ENCODE data around the gene ITGA8. TPM values are rescaled to one million over a fixed set of nuclear protein-coding genes. Genes with fewer than 3 reads are reported as not detected.
"Not testable (repeated sequence)": the region's sequence is repeated elsewhere in the genome, so short reads cannot be mapped to it uniquely, and the experiment has no call there.

The ITGA8 gene
- total and polyA plus RNA-seq, 7 experiments from 2014 or later = not detected

DNA sequence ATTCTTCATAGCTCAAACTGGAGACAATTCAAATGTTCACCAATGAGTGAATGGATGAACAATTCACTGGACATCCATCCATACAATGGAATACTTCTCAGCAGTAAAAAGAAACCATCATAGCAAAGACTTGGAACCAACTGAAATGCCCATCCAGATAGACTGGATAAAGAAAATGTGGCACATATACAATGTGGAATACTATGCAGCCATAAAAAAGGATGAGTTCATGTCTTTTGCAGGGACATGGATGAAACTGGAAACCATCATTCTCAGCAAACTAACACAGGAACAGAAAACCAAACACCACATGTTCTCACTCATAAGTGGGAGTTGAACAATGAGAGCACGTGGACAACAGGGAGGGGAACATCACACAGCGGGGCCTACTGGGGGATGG lies 136.8 kb downstream of the ITGA8 start:
- H3K4me3 Mint-ChIP-seq; H3K9me3 ChIP-seq (ENCODE audit: control insufficient read depth in 2 of 3, low read length in 3 of 3); H3K4me1 Mint-ChIP-seq; H3K4me3 ChIP-seq (ENCODE audit: low read length); ATAC-seq; POLR2A ChIA-PET; H3K27ac ChIP-seq (ENCODE audit: low read depth, low read length); intact Hi-C loops (cut with micrococcal nuclease); CTCF ChIA-PET; H3K4me1 ChIP-seq (ENCODE audit: control insufficient read depth in 2 of 2, insufficient read depth in 2 of 2, low read length in 2 of 2); H3K36me3 ChIP-seq (ENCODE audit: control insufficient read depth in 2 of 3, insufficient read depth in 3 of 3, low read length in 3 of 3); DNase-seq; H3K27ac Mint-ChIP-seq; H3K36me3 Mint-ChIP-seq; H3K27me3 ChIP-seq (ENCODE audit: control insufficient read depth in 2 of 2, insufficient read depth in 2 of 2, low read length in 2 of 2): not testable (repeated sequence)
- Mint-ChIP-seq H3K27me3 (peaks cover 0 to 37% (median 15%) of the 10 kb centered on the region in 5 donors), H3K9me3 (peaks cover 3 to 32% (median 7%) of the 10 kb centered on the region in 11 donors)

DNA sequence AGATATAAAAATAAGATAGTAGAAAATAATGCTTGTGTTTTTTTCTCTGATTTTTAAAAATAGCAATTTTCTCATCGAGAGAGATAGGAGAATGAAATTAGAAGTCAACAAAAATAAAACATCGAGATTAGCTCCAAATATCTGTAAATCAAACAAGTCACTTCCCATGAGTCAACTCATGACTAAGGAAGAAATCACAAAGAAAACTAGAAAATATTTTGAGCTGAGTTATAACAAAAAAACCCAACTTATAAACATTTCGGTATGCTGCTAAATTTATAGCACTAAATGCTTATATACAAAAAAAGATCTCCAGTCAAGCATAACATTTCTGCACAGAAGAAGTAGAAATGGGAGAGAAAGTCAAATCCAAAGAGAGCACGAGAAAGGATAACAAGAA lies 140.1 kb downstream of the ITGA8 start:
- DNase-seq (no peak), ATAC-seq (no peak)
- intact Hi-C loops (cut with micrococcal nuclease) = no loop called here
- Histone ChIP-seq H3K27ac (ENCODE audit: low read depth, low read length) (no peak overlapping the region), H3K27me3 (ENCODE audit: control insufficient read depth in 2 of 2, insufficient read depth in 2 of 2, low read length in 2 of 2) (no peaks in the 10 kb centered on the region), H3K36me3 (ENCODE audit: control insufficient read depth in 2 of 3, insufficient read depth in 3 of 3, low read length in 3 of 3) (no peaks in the 10 kb centered on the region), H3K9me3 (ENCODE audit: control insufficient read depth in 2 of 3, low read length in 3 of 3) (no peaks in the 10 kb centered on the region), H3K4me1 (ENCODE audit: control insufficient read depth in 2 of 2, insufficient read depth in 2 of 2, low read length in 2 of 2) (no peaks in the 10 kb centered on the region), H3K4me3 (ENCODE audit: low read length) (no peak overlapping the region)
- Mint-ChIP-seq H3K36me3 (peaks cover 0 to 4% (median 0%) of the 10 kb centered on the region in 5 donors), H3K4me1 (no peaks in the 10 kb centered on the region), H3K27ac (no peak overlapping the region), H3K4me3 (no peak overlapping the region), H3K9me3 (peaks cover 3 to 32% (median 7%) of the 10 kb centered on the region in 11 donors), H3K27me3 (peaks cover 0 to 42% (median 20%) of the 10 kb centered on the region in 5 donors)
- POLR2A ChIA-PET = interaction anchor here (0.6 kb wide), 1 partner anchor 702 kb away, joined by 5 read pairs; no protein-coding TSS in a partner anchor
- CTCF ChIA-PET = no interaction called here

DNA sequence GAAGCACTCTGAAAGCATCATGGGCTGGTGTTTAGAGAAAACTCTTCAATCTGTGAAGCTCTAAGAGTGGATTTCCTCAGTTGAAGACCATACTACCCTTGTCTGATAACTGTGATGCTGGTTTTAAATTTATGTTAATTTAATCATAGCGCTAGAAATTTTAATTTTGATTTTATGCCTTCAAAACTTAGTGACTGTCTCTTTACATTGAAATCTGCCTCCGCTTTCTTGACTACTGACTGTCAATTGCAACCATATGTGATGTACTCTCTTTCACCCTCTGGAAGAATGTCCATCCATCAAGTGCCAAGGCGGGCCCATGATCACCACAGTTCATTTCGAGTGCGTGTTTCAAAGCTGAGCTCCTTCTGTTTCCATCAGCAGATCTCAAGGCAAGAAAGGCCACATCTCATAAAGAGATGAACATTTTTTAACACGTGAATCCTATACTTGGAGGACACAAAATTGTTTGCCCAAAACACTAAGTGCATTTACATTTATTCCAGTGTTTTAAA lies 147.1 kb downstream of the ITGA8 start:
- no peak overlapping the region for H3K27ac Mint-ChIP-seq
- Histone ChIP-seq H3K27ac (ENCODE audit: low read depth, low read length) (no peak overlapping the region), H3K4me3 (ENCODE audit: low read length) (no peak overlapping the region), H3K9me3 (ENCODE audit: control insufficient read depth in 2 of 3, low read length in 3 of 3) (no peaks in the 10 kb centered on the region), H3K4me1 (ENCODE audit: control insufficient read depth in 2 of 2, insufficient read depth in 2 of 2, low read length in 2 of 2) (no peaks in the 10 kb centered on the region), H3K36me3 (ENCODE audit: control insufficient read depth in 2 of 3, insufficient read depth in 3 of 3, low read length in 3 of 3) (no peaks in the 10 kb centered on the region), H3K27me3 (ENCODE audit: control insufficient read depth in 2 of 2, insufficient read depth in 2 of 2, low read length in 2 of 2) (no peaks in the 10 kb centered on the region)
- H3K9me3 Mint-ChIP-seq = peaks cover 0 to 3% (median 0%) of the 10 kb centered on the region in 11 donors
- intact Hi-C loops (cut with micrococcal nuclease) = no loop called here
- POLR2A ChIA-PET = no interaction called here
- no peak overlapping the region for H3K4me3 Mint-ChIP-seq
- no peaks in the 10 kb centered on the region for H3K4me1 Mint-ChIP-seq
- peaks cover 2 to 26% (median 19%) of the 10 kb centered on the region in 5 donors for H3K27me3 Mint-ChIP-seq
- DNase-seq (no peak), ATAC-seq (no peak)
- CTCF ChIA-PET = no interaction called here
- no peaks in the 10 kb centered on the region for H3K36me3 Mint-ChIP-seq

GRCh38 chr10:15571575-15571974 lies 148.1 kb downstream of the ITGA8 start:
- ChIA-PET POLR2A (no interaction called here), CTCF (interaction anchor here (0.6 kb wide), 1 partner anchor 22 kb away, joined by 3 read pairs; no protein-coding TSS in a partner anchor)
- intact Hi-C loops (cut with micrococcal nuclease) = no loop called here
- H3K27me3 ChIP-seq (ENCODE audit: control insufficient read depth in 2 of 2, insufficient read depth in 2 of 2, low read length in 2 of 2) = no peaks in the 10 kb centered on the region
- H3K4me3 ChIP-seq (ENCODE audit: low read length) = no peak overlapping the region
- peaks cover 0 to 3% (median 0%) of the 10 kb centered on the region in 11 donors for H3K9me3 Mint-ChIP-seq
- no peaks in the 10 kb centered on the region for H3K36me3 ChIP-seq (ENCODE audit: control insufficient read depth in 2 of 3, insufficient read depth in 3 of 3, low read length in 3 of 3)
- H3K4me1 ChIP-seq (ENCODE audit: control insufficient read depth in 2 of 2, insufficient read depth in 2 of 2, low read length in 2 of 2) = no peaks in the 10 kb centered on the region
- peaks cover 3 to 22% (median 13%) of the 10 kb centered on the region in 5 donors for H3K27me3 Mint-ChIP-seq
- no peaks in the 10 kb centered on the region for H3K9me3 ChIP-seq (ENCODE audit: control insufficient read depth in 2 of 3, low read length in 3 of 3)
- no peak overlapping the region for H3K4me3 Mint-ChIP-seq
- no peak overlapping the region for H3K27ac ChIP-seq (ENCODE audit: low read depth, low read length)
- no peaks in the 10 kb centered on the region for H3K4me1 Mint-ChIP-seq
- no peaks in the 10 kb centered on the region for H3K36me3 Mint-ChIP-seq
- DNase-seq = no peak
- no peak for ATAC-seq
- H3K27ac Mint-ChIP-seq = no peak overlapping the region

DNA sequence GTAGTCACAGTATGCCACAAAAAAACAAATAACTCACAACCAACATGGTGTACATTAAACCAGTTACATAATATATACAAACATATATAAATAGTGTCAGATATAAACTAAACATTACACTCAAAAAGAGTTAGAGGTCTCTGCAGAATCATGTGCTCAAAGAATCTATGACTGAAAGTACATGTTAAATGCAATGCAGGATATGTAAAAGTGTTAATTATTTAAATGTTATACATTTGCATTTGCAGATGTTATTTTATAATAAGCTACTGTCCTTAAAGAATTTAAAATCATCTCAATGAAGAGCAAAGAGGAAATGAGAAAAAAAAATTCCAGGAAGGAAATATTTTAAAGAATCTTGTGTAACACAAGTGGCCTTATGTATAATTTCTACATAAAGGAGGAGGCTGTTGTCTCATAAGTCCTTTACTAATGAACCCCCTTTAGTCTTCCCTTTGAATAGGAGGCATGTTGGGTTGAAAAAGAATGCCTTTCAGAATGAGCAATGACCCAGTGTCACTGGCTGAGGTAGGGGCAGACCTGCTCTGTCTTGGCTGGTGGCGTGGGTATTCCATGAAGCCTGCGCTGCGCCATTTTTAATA lies 148.9 kb downstream of the ITGA8 start:
- ChIA-PET POLR2A (no interaction called here), CTCF (interaction anchor here (0.6 kb wide), 1 partner anchor 23 kb away, joined by 3 read pairs; no protein-coding TSS in a partner anchor)
- H3K27me3 ChIP-seq (ENCODE audit: control insufficient read depth in 2 of 2, insufficient read depth in 2 of 2, low read length in 2 of 2) = no peaks in the 10 kb centered on the region
- H3K4me3 Mint-ChIP-seq = no peak overlapping the region
- no peaks in the 10 kb centered on the region for H3K4me1 ChIP-seq (ENCODE audit: control insufficient read depth in 2 of 2, insufficient read depth in 2 of 2, low read length in 2 of 2)
- H3K36me3 Mint-ChIP-seq = no peaks in the 10 kb centered on the region
- no peaks in the 10 kb centered on the region for H3K36me3 ChIP-seq (ENCODE audit: control insufficient read depth in 2 of 3, insufficient read depth in 3 of 3, low read length in 3 of 3)
- H3K9me3 Mint-ChIP-seq = peaks cover 0 to 3% (median 0%) of the 10 kb centered on the region in 11 donors
- no peak overlapping the region for H3K27ac ChIP-seq (ENCODE audit: low read depth, low read length)
- no peak overlapping the region for H3K4me3 ChIP-seq (ENCODE audit: low read length)
- H3K27ac Mint-ChIP-seq = no peak overlapping the region
- intact Hi-C loops (cut with micrococcal nuclease) = no loop called here
- no peaks in the 10 kb centered on the region for H3K9me3 ChIP-seq (ENCODE audit: control insufficient read depth in 2 of 3, low read length in 3 of 3)
- peaks cover 3 to 22% (median 13%) of the 10 kb centered on the region in 5 donors for H3K27me3 Mint-ChIP-seq
- ATAC-seq (no peak), DNase-seq (no peak)
- H3K4me1 Mint-ChIP-seq = no peaks in the 10 kb centered on the region

GRCh38 chr10:15567952-15568351 lies 151.8 kb downstream of the ITGA8 start:
- Mint-ChIP-seq H3K27ac (no peak overlapping the region), H3K27me3 (peaks cover 3 to 16% (median 8%) of the 10 kb centered on the region in 5 donors)
- CTCF ChIA-PET = no interaction called here

GRCh38 chr10:15563246-15563645 lies 156.5 kb downstream of the ITGA8 start:
- intact Hi-C loops (cut with micrococcal nuclease) = no loop called here
- Histone ChIP-seq H3K9me3 (ENCODE audit: control insufficient read depth in 2 of 3, low read length in 3 of 3) (no peaks in the 10 kb centered on the region), H3K4me3 (ENCODE audit: low read length) (no peak overlapping the region), H3K4me1 (ENCODE audit: control insufficient read depth in 2 of 2, insufficient read depth in 2 of 2, low read length in 2 of 2) (no peaks in the 10 kb centered on the region), H3K36me3 (ENCODE audit: control insufficient read depth in 2 of 3, insufficient read depth in 3 of 3, low read length in 3 of 3) (no peaks in the 10 kb centered on the region), H3K27ac (ENCODE audit: low read depth, low read length) (no peak overlapping the region), H3K27me3 (ENCODE audit: control insufficient read depth in 2 of 2, insufficient read depth in 2 of 2, low read length in 2 of 2) (no peaks in the 10 kb centered on the region)
- no peak for DNase-seq
- CTCF ChIA-PET = no interaction called here
- POLR2A ChIA-PET = no interaction called here
- ATAC-seq = no peak
- H3K27me3 Mint-ChIP-seq = peaks cover 2 to 27% (median 12%) of the 10 kb centered on the region in 5 donors
- no peak overlapping the region for H3K4me3 Mint-ChIP-seq
- H3K36me3 Mint-ChIP-seq = no peaks in the 10 kb centered on the region
- no peaks in the 10 kb centered on the region for H3K4me1 Mint-ChIP-seq
- no peak overlapping the region for H3K27ac Mint-ChIP-seq
- H3K9me3 Mint-ChIP-seq = peaks cover 0 to 4% (median 0%) of the 10 kb centered on the region in 11 donors

More at GRCh38 chr10:15567952-15568351, 151.8 kb downstream of the ITGA8 start:
- H3K27me3 ChIP-seq (ENCODE audit: control insufficient read depth in 2 of 2, insufficient read depth in 2 of 2, low read length in 2 of 2) = no peaks in the 10 kb centered on the region
- Mint-ChIP-seq H3K4me3 (no peak overlapping the region), H3K9me3 (peaks cover 0 to 3% (median 0%) of the 10 kb centered on the region in 11 donors), H3K36me3 (no peaks in the 10 kb centered on the region), H3K4me1 (no peaks in the 10 kb centered on the region)
- H3K4me3 ChIP-seq (ENCODE audit: low read length) = no peak overlapping the region
- no peak for ATAC-seq
- no peak overlapping the region for H3K27ac ChIP-seq (ENCODE audit: low read depth, low read length)
- no peak for DNase-seq
- no peaks in the 10 kb centered on the region for H3K4me1 ChIP-seq (ENCODE audit: control insufficient read depth in 2 of 2, insufficient read depth in 2 of 2, low read length in 2 of 2)
- no peaks in the 10 kb centered on the region for H3K36me3 ChIP-seq (ENCODE audit: control insufficient read depth in 2 of 3, insufficient read depth in 3 of 3, low read length in 3 of 3)
- POLR2A ChIA-PET = interaction anchor here (0.6 kb wide), 1 partner anchor 674 kb away, joined by 3 read pairs; no protein-coding TSS in a partner anchor
- intact Hi-C loops (cut with micrococcal nuclease) = no loop called here
- no peaks in the 10 kb centered on the region for H3K9me3 ChIP-seq (ENCODE audit: control insufficient read depth in 2 of 3, low read length in 3 of 3)
